ENCODE results near the gene DNMT3L.
"Not testable (repeated sequence)": the region's sequence is repeated elsewhere in the genome, so short reads cannot be mapped to it uniquely, and the experiment has no call there.

Gene DNMT3L

DNA sequence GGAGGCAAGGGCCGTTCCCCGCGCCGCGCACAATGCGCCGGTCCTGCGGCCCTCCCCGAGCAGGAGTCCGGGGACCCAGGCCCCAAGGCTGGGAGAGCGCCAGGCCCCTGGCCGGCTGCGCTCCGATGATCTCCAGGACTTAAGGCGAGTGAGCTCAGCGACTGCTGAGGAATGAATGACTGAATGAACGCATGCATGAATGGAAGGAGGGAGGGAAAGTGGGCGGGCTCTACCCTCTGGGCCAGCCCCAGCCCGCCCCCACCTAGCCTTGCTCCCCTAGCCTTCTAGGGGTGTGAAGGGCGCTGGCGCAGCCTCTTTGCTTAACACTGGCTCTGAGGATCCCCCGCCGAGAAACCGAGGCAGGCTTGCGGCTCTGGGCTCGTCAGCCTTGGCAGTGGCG lies 20.4 kb downstream of the DNMT3L start:
- not testable (repeated sequence) for FAIRE-seq

GRCh38 chr21:44240842-44241241 lies 20.9 kb downstream of the DNMT3L start, which contains the start of gene ICOSLG:
Gene ICOSLG (minus strand): TSS chr21:44240943. CDS start chr21:44240817, 126 bp downstream.
- FAIRE-seq: not testable (repeated sequence)

GRCh38 chr21:44240353-44240752 lies 21.3 kb downstream of the DNMT3L start:
- not testable (repeated sequence) for FAIRE-seq

DNA sequence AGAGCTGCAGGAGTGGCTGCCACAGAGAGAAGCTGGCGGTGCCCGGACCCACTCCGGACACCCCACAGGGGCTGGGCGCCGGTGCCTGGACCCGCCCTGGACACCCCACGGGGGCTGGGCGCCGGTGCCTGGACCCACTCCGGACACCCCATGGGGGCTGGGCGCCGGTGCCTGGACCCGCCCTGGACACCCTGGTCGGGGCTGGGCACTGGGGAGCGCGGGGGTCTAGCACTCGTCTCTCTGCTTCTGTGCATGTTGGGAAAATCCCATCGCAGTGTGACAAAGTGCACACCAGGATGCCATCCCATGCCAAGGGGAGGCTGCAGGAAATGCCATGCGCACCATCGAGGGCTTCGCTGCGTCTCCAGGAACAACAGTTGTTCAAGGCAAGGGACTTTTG lies 32.1 kb downstream of the DNMT3L start:
- FAIRE-seq: not testable (repeated sequence)

GRCh38 chr21:44228109-44228508 lies 33.6 kb downstream of the DNMT3L start:
- FAIRE-seq: not testable (repeated sequence)

GRCh38 chr21:44227614-44228013 lies 34.1 kb downstream of the DNMT3L start:
- FAIRE-seq: not testable (repeated sequence)

DNA sequence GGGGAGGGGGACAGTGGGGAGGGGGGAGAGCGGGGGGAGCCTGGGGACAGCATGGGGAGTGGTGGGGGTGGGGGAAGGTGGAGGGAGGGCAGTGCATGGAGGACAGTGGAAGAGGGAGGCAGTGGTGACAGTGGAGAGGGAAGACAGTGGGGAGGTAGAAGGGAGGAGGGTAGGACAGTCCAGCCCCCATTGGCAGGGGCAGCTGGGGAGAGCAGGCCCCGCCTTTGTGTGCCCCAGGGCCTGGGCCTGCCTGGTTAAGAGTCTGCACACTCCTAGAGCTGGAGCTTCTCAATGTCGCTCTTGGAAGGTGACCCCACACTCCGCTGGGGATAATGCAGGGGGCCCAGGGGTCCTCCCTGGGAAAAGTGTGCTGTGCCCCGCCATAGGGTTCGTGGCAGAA lies 36.1 kb downstream of the DNMT3L start:
- FAIRE-seq: not testable (repeated sequence)

DNA sequence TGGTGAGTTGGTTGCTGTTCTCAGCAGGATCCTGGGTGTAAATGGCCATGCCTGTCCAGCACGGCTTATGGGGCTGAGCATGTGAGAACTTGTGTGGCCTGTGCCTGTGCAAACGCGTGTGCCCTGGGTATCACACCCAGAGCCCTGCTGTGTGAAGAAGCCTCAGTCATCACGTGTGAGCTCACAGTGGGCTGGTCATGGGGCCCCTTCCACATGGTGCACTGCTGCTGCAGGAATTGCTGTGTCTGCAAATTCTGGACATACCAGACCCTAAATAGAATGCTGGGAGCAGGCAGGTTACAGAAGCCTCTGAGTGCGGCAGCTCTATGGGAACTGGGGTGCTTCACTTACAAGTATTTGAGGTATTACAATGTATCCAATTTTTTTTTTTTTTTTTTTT lies 38.4 kb downstream of the DNMT3L start:
- not testable (repeated sequence) for FAIRE-seq

GRCh38 chr21:44220674-44221073 lies 41.0 kb downstream of the DNMT3L start:
- not testable (repeated sequence) for FAIRE-seq

DNA sequence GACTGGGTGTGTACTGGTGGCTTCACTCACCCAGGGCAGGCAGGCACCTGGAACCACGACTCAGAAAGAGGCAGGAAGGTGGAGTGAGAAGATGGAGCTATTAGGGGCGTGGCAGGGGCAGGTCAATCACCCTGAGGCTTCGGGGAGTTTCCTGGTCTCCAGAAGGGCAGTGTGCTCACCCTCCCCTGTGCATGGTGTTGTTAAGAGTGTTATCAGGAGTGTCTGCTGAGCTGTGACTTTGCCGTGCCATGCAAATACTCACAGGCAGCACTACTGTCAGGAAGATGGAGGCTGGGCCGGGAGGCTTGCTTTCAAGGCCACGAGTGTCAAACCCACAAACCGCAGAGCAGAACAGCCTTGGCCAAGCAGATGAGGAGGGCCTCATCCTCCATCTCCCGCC lies 43.2 kb downstream of the DNMT3L start:
- FAIRE-seq: not testable (repeated sequence)

DNA sequence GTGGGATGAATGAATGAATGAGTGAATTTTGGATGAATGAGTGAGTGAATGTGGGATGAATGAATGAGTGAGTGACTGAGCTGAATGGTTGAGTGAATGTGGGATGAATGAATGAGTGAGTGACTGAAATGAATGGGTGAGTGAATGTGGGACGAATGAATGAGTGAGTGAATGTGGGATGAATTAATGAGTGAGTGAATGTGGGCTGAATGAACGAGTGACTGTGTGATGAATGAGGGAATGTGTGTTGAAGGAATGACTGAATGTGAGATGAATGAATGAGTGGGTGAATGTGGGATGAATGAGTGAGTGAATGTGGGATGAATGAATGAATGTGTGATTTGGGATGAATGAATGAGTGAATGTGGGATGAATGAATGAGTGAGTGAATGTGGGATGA lies 49.7 kb downstream of the DNMT3L start:
- not testable (repeated sequence) for FAIRE-seq

DNA sequence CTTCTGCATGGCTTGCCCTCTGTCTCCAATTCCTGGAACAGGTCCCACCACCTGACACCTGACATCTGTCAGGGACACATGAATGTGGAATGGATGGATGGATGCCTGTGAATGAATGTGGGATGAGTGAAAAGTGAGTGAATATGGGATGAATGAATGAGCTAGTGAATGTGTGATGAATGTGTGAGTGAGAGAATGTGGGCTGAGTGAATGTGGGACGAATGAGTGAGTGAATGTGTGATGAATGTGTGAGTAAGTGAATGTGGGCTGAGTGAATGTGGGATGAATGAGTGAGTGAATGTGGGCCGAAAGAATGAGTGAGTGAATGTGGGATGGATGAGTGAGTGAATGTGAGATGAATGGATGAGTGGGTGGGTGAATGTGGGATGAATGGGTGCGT lies 50.1 kb downstream of the DNMT3L start:
- FAIRE-seq: not testable (repeated sequence)

DNA sequence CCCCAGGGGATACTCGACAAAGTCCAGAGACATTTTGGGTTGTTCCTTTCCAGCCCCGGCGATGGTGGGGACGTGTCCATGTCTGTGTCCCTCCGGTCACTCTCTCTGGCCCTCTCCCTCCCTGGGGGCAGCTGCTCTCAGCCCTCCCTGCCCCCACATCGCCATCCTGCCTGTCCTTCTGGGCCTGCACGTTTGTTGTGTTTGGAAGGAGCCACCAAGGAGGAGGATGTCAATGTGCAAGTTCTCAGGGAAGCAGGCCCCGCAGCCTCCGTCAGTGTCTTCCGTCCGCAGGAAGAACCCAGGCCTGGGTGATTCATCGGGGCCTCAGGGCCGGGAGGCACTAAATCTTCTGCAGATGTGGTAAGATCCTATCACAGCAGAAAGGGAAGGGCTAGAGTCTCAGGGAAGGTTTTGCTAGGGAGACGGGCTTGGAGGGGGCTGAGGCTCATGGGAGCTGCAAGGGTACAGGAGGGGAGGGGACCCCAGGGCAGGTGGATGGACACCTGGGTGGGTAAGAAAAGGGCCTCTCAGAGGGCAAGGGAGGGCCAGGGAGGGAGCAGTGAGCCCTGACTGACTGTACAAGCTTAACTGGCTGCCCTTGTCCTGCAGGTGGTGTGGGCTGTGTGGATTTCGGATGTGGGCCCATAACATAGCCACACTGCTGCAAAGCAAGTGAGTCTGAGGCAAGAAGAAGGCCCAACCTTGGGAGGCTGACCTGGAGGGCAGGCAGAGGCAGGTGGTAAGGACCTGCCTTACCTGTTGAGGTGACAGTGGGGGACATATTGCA lies 53.6 kb downstream of the DNMT3L start:
- FAIRE-seq: not testable (repeated sequence)

GRCh38 chr21:44206698-44207676 lies 54.7 kb downstream of the DNMT3L start:
- not testable (repeated sequence) for FAIRE-seq

DNA sequence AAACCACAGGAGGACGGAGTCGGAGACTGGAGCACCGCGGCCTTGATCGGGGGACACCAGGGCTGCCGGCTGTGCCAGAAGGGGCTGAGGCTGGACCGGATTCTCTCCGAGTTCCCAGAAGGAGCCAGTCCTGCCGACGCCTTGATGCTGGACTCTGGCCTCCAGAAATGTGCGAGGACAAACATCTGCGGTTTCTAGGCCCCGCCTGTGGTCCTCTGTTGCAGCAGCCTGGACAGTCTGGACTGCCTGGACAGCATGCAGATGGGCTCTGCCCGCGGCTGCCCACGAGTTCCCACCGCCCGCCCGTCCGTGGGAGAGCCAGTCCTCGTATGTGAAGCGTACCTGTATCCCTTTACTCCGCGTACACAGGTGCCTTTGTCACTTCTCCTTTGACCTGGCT lies 55.5 kb downstream of the DNMT3L start:
- not testable (repeated sequence) for FAIRE-seq

DNA sequence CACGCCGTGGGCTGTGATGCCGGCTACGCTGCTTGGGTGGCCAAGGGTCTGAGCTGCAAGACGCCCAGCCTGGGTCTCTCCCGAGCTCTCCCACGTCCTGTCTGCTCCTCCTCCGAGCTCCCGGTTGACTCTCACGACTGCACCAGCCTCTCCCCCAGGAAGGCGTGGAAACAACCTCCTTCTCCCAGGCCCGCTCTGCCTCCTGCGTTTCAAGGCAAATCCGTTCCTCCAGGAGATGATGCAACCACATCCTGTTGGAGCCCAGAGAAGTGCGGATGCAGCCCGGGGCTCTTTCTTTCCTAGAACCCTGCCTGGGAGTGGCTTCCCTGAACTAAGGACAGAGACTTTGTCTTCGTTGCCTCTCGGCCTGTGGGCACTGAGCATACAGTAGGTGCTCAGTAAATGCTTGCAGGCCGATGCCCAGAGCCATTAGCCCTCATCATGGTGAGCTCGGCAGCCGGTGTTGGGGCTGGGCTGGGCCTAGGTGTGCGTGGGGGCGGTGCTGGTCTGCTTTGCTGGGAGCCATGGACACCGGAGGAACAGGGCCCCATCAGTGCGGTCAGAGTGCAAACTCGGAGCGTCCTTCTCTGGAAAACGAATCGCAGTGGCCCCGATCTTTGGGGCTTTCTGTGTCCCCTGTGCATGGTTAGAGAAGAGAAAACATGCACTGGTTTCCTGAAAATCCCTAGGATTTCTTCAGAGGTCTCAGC lies 59.0 kb downstream of the DNMT3L start:
- FAIRE-seq: not testable (repeated sequence)

- not testable (repeated sequence) for FAIRE-seq
Observed at GRCh38 chr21:44199997-44200396, 61.7 kb downstream of the DNMT3L start.

DNA sequence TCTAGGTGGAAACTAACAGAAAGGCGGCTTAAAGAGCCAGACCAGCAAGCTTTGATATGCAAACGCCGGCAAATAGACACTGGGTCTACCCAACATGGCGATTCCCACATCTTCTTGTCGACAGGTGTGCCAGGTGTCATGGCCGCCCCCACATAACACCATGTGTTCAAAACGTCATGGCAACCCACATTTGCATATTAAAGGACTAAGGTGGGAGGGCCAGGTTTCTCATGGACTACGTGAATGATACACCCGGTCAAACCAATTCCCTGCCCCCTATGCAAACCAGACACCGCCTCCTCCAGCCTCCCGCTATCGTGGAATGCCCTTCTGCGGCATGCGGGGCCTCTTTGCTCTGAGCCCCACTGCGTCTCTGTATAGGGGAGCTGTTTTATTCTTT lies 62.2 kb downstream of the DNMT3L start:
- no peak for FAIRE-seq

GRCh38 chr21:44197156-44197516 lies 64.6 kb downstream of the DNMT3L start:
- not testable (repeated sequence) for FAIRE-seq

Measured in A204.1 (cell line).